GM19023 (cell line): ENCODE measurements around the gene DPF3.
"Not testable (repeated sequence)": the region's sequence is repeated elsewhere in the genome, so short reads cannot be mapped to it uniquely, and the experiment has no call there.

Experiments used
- ATAC-seq: cut with Tn5 transposase; IDR thresholded peaks from one replicate; pipeline ENCODE4 v1.9.1; 2021; ENCODE audit warnings: mild to moderate bottlenecking, moderate library complexity; ENCODE audit not compliant: unreplicated experiment

DPF3 gene

DNA sequence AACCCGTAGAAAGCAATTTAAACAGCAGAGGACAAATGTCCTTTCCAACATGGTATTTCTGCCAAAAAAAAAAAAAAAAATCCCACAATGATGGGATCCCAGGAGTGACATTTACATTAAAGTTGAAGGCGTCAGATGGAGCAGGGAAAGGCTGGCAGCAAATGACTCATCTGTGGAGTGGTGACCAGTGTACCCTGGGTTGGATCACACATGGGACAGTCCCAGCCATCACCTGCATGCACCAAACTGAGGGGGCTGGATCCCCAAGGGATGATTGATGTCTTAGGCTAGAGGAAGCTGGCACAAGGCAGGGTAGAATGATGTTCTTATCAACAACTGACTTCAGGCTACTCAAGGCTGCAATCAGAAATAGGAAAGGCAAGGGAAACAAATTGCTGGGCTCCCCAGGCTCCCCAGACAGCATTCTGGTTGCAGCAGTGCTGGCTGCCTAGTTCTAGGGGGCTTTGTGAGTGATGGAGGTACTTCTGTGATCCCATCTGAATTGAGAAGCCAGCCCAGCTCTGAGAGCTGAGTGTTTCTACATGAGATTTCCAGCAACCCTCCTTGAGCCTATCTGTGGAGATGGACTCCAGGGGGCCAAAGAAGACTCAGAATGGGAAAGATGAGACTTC is 117.9 kb downstream of the DPF3 start:
- ATAC-seq = no peak

DNA sequence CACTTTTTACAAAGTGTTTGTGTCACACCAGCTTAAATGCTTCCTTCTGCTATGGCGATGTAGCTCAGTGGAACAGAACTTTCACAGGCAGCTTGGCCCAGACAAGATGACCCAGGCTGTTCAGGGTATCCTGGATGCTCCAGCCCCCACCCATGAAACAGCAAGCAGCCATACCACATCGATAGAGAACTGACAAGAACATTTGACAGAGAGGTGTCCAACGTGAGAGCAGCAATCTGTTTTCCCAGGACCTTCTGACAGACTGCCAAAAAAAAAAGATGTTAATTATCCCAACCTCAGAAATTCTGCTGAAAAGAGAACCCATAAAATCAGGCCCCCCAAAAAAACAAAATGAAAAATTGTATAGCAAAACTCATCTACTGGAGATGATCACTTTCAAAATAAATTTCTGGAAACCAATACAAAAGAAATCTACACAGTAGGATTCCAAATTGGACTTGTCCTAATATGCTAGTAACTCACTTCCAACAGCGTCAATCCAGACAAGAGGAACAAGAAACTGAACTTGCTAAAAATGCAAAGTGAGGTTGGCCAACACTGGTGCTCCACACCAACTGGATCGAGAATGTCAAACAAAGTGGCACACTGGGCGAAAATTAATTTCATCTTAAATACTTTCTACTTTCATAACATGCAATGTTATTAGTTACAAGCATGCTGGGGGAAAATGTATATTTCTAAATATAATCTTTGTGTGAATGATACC is 118.8 kb downstream of the DPF3 start:
- ATAC-seq = no peak

DNA sequence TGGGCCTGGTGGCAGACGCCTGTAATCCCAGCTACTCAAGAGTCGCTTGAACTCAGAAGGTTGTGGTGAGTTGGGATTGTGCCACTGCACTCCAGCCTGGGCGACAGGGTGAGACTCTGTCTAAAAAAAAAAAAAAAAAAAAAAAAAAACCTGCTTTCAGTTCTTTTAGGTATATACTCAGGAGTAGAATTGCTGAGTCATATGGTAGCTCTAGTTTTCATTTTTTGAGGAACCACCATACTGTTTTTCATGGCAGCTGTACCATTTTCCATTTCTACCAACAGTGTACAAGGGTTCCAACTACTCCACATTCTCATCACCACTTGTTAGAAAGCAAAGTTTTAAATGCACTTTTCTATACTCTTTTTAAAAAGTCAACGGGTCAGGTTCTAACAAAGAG is 119.8 kb downstream of the DPF3 start:
- ATAC-seq = no peak

DNA sequence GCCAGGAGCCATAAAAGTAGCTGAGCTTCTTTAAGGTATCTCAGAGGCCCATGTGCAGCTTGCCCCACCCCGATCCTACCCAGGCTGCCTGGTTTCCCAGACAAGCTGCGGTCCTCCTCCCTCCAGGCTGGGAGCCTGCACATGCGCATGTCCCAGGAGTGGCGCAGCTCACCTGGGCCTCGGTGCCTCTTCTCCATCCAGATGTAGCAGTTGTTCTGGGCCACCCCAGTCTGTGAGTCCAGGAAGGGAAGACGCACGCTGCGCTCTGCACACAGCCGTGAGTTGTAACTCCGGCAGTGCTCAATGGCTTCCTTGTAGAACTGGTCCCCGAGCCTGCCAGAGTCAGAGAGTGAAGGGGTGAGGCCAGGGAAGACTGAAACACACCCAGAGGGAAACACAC is 122.3 kb downstream of the DPF3 start:
- no peak for ATAC-seq

DNA sequence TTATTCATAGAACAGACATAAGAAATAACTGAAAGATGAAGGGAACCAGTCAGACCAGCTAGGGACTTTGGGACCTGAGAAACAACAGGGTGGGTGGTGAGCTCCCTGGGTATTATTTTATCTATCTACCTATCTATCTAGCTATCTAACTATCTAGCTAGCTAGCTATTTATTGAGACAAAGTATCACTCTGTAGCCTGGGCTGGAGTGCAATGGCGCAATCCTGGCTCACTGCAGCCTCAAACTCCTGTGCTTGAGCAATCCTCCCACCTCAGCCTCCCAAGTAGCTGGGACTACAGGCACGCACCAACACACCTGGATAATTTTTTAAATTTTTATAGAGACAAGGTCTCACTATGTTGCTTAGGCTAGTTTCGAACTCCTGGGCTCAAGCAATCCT is 127.6 kb downstream of the DPF3 start:
- no peak for ATAC-seq

DNA sequence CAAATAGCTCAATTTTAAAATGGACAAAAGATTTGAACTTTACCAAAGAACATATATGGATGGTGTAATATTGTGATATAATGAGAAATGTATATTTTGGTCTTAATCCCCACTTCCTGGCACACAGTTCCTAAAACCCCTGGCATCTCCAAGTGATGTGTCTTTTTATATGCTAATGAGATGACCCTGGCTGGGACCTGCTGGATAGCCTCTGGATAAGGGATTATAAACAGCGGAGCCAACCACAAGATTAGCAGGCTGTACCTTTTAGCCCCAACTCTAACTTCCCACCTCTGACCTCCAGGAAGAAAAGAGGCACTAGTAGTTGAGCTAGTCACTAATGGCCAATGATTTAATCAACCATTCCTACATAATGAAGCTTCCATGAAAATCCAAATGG is 130.0 kb downstream of the DPF3 start:
- ATAC-seq = no peak

DNA sequence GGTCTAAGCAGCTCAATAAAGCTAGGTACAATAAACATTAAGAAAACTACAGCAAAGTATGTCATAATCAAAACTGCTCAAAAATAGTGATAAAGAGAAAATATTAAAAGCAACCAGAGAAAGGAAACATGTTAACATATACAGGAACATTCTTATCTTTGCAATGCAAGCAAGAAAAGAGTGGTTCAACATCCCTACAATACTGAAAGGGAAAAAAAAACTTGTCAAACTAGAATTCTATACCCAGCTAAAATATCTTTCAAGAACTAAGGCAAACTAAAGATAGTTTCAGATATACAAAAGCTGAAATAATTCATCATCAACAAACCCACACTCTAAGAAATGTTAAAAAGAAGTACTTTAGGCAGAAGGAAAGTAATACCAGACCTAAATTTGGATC is 134.2 kb downstream of the DPF3 start:
- no peak for ATAC-seq

DNA sequence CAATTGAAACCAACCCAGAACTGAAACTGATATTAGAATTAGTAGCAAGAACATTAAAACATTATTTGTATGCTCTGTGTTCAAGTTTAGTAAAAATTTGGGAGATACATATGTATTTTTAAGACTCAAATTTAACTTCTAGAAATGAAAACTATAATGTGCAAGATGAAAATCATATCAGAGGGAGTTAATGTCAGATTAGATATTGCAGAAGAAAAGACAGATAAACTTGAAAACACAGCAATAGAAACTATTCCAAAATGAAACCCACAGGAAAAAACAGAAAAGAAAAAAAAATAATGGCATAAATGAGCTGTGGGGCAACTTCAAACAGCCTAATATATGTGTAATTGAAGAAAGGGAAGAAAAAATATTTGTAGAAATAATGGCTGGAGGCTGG is 134.9 kb downstream of the DPF3 start:
- no peak for ATAC-seq

DNA sequence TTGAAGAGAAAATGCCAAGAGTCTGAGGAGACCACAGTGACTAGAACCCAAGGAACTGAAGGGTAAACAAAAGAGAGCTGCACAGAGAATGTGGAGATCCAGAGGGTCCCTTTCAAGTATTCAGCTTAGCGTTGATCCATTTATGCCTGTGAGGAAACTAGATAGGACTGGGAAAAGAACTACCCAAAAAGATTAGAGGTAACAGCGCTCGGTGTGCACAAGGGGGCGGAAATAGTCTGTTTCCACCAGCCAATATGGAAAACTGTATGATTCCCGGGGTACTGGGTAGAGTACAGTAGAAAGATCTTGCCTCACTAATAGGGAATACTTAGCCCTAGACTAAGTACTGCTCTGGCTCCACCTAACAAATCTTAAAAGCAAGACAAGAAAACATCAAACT is 135.5 kb downstream of the DPF3 start:
- no peak for ATAC-seq

DNA sequence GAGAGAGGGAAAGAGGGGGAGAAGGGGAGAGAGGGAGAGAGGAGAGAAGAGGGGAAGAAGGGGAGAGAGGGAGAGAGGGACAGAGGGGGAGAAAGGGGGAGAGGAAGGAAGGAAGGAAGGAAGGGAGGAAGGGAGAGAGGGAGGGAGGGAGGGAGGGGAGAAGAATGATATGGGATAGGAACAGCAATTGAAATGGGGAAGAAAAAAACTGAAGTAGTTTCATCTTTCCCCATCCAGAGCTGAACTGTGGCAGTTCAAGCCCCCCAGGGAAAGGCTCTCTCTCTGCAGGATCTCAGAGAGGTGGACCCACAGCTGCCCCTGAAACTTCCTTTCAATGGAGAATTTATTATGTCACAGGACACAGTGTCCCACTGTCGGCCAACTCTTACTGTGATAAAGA is 136.9 kb downstream of the DPF3 start:
- no peak for ATAC-seq

DNA sequence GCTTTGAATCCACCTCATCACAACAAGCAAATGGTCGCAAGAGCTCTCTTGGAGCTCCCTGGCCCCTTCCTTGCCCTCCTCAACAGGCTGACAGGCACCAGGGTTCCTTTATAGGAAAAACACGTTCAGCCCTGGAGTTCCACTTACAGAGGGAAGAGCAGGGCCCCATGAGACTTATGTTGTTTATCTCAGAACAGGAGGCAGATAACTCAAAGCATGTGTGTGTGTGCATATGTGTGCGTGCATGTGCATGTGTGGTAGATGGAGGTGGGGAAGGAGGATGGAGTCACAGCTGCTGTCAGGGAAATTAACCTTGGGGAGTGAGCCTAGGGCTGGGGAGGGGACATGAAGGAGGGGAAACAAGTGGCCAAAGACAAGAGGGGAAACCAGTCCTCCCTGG is 138.1 kb downstream of the DPF3 start:
- ATAC-seq = no peak

DNA sequence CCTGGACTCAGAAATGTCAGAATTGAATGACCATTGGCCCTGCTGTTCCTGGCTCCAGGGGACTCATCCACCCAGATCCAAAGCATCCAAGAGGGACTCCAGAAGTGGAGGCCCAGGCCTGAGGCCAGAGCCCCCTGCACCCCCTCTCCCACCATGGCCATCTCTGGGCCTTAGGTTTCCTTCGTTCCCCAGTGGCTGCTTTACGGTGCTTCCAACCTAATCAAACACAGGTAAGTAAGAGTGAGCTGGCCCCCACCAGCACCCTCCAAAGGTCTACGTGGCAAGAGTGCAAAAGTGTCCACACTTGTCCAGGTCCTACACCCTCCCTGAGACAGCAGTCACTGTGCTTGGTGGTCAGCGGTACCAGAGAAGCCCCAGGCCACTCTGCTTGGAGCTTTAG is 139.0 kb downstream of the DPF3 start:
- ATAC-seq = no peak

DNA sequence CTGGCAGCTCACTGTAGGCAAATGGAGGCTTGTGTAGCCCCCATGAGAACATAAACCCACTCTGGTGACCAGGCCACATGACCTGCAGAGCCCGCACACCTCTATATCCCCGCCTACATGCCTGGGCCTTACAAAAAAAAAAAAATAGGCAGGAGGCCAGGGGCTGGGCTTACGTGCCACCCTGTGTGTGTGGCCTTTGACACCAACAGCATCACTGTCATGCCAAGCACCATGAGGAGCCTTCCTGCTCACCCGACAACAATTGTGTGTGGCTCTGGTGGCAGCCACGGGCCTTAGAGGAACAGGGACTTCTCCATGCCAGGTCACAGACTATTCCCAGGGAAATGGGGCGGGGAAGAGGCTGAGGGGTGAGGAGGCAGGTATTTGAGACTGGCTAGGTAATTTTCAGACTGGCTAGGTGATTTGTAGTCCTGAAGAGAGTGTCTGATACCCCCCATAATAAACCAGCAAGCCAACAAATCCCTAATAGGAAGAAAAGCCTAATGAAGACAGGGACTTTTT is 140.0 kb downstream of the DPF3 start:
- ATAC-seq = no peak

DNA sequence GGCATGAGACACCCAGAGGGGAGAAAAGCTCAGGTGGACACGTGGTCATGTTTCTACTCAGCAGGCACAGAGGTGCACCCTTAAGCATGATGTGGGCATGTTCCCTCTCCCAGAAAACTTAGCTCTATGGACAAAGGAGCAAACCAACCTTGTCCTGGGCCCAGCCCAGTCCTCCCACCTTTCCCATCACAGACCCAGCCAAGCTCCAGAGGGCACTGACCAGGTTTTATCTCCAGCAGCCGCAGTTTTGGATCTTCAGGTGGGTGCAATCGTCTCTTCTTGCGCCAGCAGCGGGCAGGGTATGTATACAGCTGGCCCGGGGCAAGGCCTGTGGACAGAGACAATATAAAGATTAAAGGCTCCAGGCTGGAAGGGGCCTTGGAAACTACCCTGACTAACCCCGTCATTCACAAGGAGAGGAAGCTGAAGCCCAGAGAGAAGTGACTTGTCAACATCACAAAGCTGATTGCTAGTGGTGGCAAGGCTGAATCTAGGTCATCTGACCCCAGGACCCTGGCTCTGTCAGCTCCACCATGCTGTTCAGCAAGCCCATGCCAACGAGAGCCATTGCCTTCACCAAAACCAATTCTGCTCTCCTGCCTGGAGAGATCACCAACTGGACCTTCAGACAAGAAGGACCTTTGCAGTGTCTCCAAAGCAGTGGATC is 140.7 kb downstream of the DPF3 start:
- ATAC-seq = no peak

DNA sequence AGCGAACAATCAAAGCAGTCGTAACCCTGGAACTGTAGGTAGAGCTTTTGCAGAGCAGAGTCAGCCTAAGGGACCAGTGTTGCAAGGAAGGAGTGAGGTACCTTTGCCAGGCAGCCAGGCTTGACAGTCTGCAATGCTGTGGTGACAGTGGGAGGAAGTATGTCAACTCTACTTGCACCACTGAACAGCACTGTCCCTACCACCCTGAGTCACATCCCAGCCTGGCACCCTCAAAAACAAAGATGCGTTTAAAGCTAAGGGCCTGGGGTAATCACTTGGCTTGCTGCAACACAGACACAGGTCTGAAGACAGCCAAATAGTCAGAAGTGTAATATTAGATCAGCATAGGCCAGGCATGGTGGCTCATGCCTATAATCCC is 141.9 kb downstream of the DPF3 start:
- ATAC-seq = no peak

DNA sequence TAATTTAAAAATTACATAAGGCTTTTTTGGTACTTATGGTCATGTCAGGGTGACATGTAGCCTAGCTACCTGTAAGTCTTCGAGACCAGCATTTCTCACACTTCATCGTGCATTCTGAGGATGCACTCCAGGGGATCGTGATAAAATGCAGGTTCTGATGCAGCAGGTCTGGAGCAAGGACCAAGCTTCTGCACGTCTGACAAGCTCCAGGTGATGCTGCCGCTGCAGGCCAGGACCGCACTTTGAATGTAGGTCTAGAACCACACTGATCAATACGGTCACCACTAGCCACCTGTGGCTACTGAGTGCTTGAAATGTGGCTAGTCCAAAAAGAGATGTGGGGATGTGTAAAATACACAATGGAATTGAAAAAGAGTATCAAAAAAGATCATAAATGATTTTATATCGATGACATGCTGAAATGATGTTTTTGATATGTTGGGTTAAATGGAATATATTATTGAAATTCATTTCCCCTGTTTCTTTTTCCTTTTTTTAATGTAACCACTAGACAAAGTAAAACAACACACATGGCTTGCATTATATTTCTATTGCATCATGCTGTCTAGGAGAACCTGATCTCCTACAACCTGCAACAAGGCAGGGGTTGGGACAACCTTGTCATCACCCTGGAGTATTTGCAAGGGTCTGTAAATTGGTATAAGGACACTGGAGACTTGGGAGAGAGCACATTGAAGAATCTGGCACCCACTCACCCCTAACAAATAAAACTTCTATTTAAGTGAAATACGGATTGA is 142.4 kb downstream of the DPF3 start:
- no peak for ATAC-seq

DNA sequence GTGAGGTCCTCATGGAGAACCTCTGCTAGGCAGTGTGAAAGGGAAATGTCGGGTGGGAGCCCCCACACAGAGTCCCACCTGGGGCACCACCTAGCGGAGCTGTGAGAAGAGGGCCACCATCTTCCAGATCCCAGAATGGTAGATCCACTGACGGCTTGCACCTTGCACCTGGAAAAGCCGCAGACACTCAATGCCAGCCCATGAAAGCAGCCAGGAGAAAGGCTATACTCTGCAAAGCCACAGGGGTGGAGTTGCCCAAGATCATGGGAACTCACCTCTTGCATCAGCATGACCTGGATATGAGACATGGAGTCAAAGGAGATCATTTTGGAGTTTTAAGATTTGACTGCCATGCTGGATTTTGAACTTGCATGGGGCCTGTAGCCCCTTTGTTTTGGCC is 145.0 kb downstream of the DPF3 start:
- ATAC-seq = not testable (repeated sequence)

DNA sequence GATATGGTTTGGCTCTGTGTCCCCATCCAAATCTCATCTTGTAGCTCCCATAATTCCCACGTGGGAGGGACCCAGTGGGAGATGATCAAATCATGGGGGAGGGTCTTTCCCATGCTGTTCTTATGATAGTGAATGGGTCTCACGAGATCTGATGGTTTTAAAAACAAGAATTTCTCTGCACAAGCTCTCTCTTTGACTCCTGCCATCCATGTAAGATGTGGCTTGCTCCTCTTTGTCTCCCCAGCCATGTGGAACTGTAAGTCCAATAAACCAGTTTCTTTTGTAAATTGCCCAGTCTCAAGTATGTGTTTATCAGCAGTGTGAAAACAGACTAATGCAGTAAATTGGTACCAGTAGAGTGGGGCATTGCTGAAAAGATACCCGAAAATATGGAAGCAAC is 146.2 kb downstream of the DPF3 start:
- no peak for ATAC-seq

DNA sequence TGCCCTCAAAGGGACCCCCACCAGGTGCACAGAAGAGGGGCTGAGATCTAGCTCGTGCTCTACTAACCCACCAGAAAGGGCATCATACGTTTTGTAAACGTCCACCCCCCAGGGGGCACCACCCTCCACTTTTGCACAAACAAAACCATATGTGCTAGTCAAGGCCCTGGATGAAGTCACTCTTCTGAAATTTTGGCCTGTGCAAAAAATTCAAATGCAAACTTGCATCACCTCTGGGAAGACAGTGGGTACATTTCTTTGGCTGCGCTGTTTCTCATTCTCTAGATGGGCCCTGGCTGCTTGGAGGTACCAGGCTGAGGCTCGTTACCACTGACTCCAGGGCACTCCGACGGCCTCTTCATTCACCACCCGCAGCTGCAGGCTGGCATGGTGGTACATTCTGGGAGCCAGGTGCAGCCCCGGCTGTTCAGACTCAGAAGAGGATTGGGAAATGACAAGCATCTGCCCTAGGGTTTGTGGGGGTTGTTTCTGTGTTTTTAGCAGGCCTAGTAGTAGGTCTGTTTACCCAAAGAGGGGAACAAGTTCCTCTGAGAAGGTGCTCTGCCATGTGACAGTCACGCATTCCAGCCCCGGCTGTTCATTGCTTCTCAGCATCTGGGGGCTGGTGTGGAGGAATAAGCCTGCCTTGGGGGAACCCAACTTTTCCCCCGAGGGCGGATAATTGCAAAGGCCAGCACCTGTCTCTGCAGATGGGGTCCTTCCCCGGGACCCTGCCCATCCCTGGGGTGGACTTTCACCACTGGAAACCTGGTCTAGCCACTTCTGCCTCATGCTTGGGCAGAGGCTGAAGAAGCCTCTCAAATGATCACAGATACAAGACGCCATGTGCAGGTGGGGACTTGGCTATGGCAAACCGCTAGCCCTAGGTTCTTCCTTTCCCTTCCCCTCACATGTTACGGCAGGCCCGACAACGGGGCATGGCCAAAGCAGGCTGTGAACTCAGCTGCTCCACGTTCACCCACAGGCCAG is 147.6 kb downstream of the DPF3 start:
- ATAC-seq = no peak

DNA sequence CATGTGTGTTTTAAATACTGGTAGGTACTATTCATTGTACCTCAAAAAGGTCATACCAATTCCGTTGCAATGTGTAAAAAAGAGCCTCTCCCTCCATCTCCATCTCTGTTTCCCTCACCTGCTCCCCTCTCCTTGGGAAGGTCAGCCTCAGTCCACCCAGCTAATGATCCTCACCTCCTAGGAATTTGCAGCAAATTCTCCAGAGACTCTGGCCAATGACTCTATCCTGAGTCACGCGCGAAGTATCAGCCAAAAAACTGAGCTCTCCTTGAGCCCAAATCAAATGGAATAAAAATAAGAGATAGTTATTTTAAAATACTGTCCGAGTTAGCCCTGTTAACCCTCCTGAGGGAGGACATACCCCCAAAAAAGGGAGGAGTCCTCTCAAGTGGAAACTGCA is 148.4 kb downstream of the DPF3 start:
- no peak for ATAC-seq
